GM19023 (cell line): ENCODE data around the gene KIF13A.
"Not testable (repeated sequence)": the region's sequence is repeated elsewhere in the genome, so short reads cannot be mapped to it uniquely, and the experiment has no call there.

Experiments
- ATAC-seq: cut with Tn5 transposase; IDR thresholded peaks from one replicate; pipeline ENCODE4 v1.9.1; 2021; ENCODE audit warnings: mild to moderate bottlenecking, moderate library complexity; ENCODE audit not compliant: unreplicated experiment

The KIF13A gene

GRCh38 chr6:17853533-17853932, 133.9 kb downstream of the KIF13A start:
- no peak for ATAC-seq

GRCh38 chr6:17851720-17852161, 135.7 kb downstream of the KIF13A start:
- ATAC-seq, result no peak

GRCh38 chr6:17851001-17851719, 136.3 kb downstream of the KIF13A start:
- ATAC-seq, result no peak

- no peak for ATAC-seq
Observed at GRCh38 chr6:17850281-17850680, 137.2 kb downstream of the KIF13A start.

GRCh38 chr6:17847203-17847760, 140.2 kb downstream of the KIF13A start:
- ATAC-seq, result no peak

GRCh38 chr6:17846762-17847161, 140.7 kb downstream of the KIF13A start:
- ATAC-seq, result no peak

- ATAC-seq, result no peak
Observed at GRCh38 chr6:17845598-17845997, 141.8 kb downstream of the KIF13A start.

GRCh38 chr6:17844967-17845366, 142.5 kb downstream of the KIF13A start:
- not testable (repeated sequence) for ATAC-seq

- no peak for ATAC-seq
Observed at GRCh38 chr6:17842934-17843821, 144.3 kb downstream of the KIF13A start.

GRCh38 chr6:17842014-17842776, 145.2 kb downstream of the KIF13A start:
- ATAC-seq, result no peak

- ATAC-seq, result no peak
Observed at GRCh38 chr6:17839513-17840223, 147.8 kb downstream of the KIF13A start.

- ATAC-seq, result no peak
Observed at GRCh38 chr6:17836293-17836692, 151.1 kb downstream of the KIF13A start.

- no peak for ATAC-seq
Observed at GRCh38 chr6:17835784-17836183, 151.7 kb downstream of the KIF13A start.

GRCh38 chr6:17831135-17831534, 156.3 kb downstream of the KIF13A start:
- no peak for ATAC-seq

- ATAC-seq, result no peak
Observed at GRCh38 chr6:17829905-17830304, 157.5 kb downstream of the KIF13A start.

GRCh38 chr6:17828149-17828548, 159.3 kb downstream of the KIF13A start:
- ATAC-seq, result no peak

GRCh38 chr6:17826301-17826700, 161.1 kb downstream of the KIF13A start:
- ATAC-seq, result no peak

- no peak for ATAC-seq
Observed at GRCh38 chr6:17820055-17820454, 167.4 kb downstream of the KIF13A start.

- ATAC-seq, result no peak
Observed at GRCh38 chr6:17817763-17818162, 169.7 kb downstream of the KIF13A start.

GRCh38 chr6:17816921-17817611, 170.4 kb downstream of the KIF13A start:
- no peak for ATAC-seq
